NOMO-1 treated with DMSO at 0.1 percent for 48 hours (cell line): Measurements from ENCODE around the gene SH3PXD2A.

Source experiments
- DNase-seq: peaks from one replicate; lab custom pipeline; 2025; ENCODE audit not compliant: unreplicated experiment; lab: John Stamatoyannopoulos, UW

The SH3PXD2A gene

DNA sequence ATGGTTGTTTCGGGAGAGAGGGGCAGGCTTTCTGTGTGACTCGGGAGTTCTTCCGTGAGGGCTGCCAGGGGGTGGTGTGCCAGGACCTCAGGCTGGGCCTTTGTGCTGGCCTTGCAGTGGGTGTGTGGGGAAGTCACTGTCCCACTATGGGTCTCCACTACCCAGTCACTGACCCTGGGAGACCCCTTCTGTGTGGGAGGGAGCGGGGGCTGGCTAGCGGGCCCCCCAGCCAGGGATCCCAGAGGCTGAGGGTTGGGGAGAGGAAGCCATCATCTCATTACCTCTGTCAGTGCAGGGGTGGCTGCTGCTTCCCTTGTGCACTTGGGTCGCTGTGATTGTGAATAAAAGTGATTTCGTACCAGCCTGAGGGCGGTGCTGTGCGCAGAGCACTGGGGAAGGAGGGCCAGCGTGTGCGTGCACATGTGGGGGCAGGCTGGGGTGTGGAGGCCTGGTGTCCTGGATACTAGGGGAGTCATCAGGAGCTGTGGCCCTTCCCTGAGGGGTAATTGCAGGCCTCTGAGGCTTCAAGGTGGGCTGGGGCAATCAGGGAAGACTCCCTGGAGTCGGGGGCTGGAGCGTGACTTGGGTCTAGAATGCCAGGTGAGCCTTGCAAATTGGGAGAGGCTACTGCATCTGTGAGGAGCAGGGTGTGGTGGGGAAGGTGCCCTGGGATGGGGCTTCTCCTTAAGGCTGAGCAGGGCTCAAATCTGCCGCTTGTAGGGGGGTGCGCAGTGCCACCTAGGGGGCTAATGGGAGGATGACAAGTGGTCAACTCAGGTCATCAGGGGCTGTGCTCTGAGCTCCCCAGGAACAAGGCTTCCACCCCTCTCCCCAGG is 263.0 kb downstream of the SH3PXD2A start:
- peak; percentile 42 for DNase-seq

DNA sequence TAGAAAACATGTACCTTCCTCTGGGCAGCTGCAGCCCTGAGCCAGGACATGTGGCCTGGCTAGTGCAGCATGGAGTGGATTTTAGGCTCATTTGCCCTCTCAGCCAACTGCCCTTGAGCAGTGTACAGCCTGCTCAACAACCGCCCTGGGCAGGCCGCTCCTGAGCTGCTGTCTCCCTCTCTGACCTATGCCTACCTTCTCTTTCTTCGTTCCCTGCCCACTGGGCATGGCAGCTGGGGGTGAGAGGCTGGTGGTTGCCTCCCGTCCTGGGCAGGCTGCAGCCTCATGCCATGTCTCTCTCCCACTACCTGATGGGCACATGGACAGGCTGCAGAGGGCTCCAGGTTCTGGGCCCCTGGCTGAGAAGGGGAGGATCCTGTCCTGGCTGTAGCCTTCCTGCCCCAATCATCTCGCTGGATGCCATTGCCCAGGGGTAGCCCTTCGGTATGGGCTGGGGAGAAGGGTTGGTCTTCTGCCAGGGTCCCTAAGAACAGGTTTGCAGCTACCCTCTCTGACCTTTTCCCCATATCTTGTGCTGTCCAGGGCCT is 264.6 kb downstream of the SH3PXD2A start:
- no peak for DNase-seq

DNA sequence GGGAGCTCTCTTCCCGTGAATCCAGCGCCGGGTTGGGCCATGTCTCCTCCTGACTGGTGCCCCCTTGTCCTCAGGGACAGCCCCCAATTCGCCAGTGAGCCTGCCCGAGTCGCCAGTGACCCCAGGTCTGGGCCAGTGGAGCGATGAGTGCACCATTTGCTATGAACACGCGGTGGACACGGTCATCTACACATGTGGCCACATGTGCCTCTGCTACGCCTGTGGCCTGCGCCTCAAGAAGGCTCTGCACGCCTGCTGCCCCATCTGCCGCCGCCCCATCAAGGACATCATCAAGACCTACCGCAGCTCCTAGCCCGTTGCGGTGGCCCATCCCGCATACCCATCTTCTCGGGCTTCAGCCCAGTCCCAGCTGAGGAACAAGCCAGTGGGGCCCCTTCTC is 265.3 kb downstream of the SH3PXD2A start:
- DNase-seq = no peak

DNA sequence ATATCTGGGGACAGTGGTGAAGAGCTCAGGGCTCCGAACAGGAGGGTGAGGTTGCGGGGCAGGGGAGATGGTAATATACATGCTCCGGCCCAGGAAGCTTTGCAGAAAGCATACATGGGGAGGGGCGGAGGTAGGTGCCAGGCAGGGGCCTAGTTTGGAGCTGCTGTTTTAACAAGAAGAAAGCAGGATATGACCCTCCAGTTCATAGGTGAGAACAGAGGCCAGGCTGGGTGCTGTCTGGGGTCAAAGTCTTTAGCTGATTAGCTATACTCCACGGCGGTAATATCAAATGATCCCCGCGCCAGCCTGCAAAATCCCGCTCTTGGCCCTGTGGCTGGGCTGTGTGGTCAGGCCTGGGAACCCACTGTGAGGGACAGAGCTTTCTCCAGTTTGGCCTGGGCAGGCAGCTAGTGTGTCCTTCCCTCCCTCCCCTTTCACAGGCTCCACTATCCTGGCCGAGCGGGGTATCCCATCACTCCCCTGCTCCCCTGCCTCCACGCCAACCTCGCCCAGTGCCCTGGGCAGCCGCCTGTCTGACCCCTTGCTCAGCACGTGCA is 266.2 kb downstream of the SH3PXD2A start:
- DNase-seq = no peak

DNA sequence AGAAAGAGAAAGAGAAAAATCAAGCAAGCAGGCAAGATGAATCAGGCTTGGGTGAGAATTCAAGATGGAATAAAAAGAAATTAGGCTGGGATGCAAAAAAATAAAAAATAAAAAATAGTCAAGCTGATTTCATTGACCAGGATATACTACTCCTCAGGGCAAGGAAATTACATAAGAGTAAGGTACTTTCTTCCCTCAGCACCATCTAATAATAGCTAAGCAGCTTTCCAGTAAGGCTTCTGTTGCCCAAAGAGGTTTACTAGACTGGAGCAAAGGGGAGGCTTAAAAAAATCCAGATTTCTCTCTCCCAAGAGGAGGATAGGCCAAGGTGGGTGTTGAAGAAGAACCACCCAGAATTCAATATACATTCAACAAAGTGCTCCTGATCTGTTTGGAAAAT is 268.3 kb downstream of the SH3PXD2A start:
- no peak for DNase-seq

DNA sequence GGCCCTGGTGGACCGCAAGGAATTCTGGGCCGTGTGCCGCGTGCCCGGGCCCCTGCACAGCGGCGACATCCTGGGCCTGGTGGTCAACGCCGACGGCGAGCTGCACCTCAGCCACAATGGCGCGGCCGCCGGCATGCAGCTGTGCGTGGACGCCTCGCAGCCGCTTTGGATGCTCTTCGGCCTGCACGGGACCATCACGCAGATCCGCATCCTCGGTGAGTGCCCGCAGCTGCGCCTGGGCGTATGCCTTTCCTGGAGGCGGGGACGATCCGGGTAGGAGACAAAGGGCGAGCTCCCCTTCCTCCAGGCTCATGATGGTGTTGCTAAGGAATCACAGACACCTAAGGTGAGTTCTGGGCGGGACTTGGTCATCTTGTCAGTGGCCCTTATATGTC is 270.4 kb downstream of the SH3PXD2A start:
- DNase-seq = no peak

DNA sequence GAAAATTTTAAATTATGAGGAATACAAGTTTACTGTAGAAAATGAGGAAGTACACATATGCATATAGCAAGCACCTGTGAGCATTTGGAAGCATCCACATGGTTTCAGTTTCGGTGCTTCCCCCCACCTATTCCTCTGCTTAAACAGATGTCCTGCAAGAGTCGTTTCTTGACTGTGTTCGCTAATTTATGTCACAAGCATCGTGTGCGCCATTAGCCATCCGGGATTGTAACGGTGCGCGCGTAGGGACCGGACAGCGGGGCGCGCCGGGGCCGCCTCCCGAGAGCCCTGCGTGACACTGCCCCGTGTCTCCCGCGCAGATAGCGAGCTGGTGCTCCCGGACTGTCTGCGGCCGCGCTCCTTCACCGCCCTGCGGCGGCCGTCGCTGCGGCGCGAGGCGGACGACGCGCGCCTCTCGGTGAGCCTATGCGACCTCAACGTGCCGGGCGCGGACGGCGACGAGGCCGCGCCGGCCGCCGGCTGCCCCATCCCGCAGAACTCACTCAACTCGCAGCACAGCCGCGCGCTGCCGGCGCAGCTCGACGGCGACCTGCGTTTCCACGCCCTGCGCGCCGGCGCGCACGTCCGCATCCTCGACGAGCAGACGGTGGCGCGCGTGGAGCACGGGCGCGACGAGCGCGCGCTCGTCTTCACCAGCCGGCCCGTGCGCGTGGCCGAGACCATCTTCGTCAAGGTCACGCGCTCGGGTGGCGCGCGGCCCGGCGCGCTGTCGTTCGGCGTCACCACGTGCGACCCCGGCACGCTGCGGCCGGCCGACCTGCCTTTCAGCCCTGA is 271.0 kb downstream of the SH3PXD2A start:
- DNase-seq = no peak

DNA sequence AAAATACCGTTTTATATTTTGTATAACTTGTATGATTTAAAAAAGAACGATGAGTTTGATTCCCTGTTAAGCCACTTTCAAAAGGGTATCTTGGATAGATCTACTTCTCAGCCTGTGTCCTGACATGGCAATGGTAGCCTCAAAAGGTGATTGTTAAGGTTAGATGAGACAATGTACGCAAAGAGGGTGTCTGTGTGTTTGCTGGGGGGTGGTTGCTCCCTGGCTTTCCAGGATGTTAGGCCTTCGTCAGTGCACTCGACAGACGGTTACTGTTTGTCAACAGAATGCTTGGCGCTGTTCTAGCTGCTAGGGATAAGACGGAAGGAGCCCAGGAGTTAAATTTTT is 271.5 kb downstream of the SH3PXD2A start:
- DNase-seq = no peak

DNA sequence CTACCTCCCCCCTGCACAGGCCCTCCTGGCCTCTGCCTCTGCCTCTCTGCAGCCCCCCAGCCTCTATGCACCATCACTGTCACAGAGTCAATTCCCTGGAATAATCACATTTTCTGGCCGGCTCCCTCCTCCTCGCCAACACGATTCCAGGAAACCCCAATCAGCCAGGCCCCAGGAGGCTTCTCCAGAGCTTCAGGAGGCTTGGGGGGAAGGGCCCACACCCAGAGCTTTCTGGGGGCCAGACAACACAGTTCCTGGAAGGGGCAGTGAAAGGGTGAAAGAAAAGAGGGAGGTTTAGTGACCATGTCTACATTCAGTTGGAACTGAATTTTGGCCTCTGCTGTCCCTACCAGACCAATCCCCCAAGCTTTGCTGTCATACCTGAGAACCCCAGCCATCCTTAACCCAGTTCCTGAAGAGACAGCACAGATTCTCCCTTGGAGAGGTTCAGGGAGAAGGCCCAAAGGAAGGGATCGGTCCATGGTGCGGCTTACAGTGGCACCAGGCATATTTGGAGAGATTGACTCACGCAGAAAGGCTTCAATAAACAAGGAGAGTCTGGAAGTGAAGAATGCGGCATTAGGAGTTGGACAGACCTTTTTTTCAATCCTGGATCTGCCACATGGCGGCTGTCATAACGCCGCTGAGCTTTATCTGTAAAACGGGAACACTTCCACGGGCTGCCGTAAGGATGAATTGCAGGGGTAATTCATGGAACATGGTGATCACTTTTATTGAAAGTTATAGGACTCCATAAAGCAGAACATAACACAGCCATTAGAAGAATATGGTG is 272.8 kb downstream of the SH3PXD2A start:
- DNase-seq = no peak

DNA sequence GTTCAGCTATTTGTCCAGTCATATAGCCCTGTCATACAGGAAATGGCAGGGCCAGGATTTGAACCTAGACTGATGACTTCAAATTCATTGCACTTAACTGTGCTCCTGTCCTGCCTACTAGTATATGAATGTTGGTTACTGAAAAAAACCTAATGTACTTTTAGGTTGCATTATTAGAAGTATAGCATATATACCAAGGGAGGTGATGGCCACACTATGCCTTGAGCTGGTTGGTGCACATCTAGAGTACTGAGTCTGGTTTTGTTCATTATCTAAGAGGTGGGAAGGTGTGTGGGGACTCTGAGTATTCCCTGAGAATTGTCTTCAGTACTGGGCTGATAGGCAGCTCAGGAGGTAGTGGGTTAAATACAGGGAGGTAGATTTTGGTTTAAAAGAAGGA is 273.9 kb downstream of the SH3PXD2A start:
- no peak for DNase-seq

DNA sequence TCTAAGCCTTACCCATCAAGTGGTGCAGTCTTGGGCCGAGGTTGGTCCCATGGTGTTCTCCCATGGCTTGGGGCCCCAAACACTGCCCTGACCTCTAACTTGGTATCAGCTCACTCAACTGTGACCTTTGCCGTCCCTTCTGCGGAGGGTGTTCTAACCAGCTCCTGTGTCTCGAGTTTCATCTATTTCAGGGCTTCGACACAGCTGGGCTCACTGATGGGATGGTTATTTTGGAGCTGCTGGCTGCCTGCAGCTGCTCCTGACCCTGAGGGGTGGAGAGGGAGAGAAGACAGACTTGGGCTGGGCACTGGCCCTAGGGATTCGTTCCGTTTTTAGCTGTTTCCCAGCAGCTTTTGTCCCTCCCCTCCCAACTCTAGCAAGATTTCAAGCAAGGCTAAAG is 274.9 kb downstream of the SH3PXD2A start:
- no peak for DNase-seq

DNA sequence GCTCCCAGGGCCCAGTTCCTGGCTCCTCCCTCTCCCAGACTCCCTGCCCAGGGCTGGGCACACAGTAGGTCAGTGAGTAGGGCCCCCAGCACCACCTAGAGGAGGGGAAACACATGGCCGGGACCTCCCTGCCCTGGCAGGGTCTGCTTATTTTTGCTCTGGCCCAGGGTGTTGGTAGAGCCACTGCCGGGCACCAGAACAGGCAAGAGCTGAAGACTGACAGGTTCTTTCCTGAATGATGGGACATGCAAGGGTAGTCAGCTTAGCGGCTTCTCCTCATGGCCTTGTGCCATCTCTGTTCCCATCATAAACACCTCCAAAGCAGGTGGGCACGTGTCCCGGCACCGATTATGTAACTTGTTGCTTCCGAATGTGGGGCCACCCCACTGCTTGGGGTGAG is 275.4 kb downstream of the SH3PXD2A start:
- DNase-seq = no peak

DNA sequence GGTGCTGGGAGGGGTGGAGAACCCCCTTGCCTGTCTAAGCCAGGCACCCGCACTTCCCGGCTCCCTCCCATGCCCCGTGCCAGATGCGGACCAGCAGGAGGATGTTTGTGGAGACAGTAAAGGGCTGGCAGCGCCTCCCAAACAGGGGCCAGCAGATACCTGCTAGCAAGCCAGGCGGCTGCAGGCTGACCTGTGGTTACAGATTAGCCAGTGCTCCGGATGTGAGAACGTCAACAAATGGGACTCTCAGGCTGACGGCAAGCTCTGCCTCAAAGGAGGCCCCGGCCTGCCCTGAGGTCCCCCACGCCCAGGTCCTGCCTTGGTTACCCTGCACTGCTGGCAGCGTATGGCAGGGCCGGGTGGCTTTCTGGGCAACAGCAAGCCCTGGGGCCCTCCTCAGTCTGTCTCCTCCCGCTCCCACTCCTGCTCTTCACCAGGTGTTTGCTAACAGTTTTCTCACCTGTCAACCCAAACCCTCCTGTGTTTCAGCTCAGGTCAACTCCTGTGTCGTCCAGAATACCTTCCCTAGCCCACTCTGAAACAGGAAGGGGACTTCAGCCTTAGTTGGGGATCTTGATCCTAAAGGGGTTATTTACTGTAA is 276.5 kb downstream of the SH3PXD2A start:
- DNase-seq = no peak

DNA sequence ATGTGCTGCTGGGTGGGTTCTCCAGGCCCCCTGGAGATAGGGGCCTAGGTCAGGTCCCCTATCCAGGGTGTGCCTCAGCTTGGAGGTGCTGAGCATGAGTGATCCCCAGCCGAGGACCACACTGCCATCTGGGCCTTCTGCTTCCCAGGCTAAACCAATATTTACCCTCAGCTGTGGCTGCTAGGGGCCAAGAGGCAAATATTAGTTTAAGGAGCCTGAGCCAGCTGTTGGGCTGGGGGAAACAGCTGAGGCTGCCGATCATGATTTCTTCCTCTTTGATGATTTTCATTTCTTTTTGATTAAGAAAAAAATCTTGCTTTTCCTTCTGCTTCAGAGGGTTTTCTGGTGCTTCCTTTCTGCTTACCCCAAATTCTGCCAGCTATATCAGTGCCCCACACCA is 278.5 kb downstream of the SH3PXD2A start:
- no peak for DNase-seq

DNA sequence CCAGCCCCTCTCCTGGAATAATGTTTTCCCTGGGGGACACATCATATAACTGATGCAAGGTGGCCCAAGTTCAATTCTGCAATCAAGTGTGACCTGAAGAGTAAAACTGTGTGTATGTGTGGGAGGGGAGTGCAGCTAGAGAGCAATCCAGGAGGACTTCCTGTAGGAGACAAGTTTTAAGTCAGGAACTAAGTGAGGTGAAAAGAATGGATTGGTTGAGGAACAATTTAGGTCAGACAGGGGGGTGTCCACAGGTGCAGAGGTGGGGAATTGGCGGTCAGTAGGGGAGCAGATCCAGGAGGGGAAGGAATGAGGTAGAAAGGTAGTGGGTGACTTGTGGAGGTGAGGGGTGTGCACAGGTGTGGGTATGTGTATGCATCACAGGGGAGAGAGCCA is 279.3 kb downstream of the SH3PXD2A start:
- no peak for DNase-seq

DNA sequence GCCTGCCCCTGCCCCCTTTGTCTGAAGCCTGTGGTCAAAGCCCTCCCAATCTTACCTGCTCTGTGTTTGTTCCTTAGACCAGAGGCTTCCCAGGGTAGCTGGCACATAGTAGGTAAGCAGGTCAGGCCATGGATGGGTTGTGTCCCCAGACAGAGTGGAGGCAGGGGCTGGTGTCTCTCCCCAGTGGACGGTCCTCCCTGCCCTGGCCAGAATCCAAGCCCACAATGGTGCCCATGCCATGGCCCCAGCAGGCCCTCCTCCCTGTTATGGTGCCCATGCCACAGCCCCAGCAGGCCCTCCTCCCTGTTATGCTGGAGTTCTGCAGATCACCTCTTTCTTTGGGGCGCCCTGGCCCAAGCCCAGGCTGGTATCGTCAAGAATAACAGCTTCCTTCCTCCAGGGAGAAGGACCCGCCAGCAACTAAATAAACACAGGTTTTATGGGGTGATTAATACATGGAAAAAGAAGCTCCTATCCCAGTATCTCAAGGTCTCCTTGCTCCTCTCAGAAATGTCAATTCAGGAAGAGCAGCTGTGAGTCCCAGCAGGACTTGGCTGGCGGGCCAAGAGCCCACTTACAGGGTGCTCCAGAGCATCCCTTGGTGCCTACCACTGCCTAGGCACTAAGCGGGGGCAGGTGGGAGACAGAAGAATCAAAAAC is 279.8 kb downstream of the SH3PXD2A start:
- DNase-seq = no peak

DNA sequence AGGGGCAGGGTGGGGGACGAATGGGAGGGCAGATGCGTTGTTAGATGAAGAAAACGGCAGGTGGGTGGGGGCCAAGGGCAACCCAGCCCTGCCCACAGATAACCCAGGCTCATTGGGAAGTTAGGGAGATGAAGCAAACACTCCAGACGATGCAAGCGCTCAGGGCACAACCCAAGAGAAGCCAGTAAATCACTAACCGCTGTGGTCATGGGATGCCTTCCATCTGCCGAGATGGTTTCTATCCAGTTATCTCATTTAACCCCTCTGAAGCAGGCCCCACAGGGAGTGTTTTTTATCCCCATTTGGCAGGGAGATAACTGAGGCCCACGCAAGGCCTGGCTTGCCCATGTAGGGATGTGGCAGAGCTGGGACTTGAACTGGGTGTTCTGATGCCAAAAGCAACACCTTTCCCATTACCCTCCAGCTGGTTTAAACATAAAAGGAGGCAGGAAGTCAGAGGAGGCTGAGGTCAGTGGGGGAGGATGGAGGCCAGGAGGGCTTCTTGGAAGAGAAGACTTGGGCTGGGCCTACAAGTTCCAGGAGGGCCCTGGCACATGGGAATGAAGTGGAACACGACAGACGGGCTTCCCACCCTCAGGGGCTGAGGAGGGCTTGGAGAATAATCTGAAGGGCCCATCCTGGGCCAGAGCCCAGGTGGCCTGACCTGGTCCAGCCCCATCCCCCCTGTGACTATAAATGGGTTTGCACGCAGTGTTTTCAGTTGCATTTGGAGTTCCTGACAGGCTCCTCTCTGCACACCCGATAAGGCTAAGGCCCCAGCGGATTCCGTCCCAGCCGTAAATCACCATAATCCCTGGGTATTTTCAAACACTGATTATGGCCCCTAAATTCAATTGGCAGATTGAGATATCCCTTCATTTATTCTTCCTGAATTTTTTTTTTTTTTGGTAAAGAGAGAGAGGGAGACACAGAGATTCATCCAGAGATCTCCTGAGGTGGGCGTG is 281.0 kb downstream of the SH3PXD2A start:
- DNase-seq = no peak

DNA sequence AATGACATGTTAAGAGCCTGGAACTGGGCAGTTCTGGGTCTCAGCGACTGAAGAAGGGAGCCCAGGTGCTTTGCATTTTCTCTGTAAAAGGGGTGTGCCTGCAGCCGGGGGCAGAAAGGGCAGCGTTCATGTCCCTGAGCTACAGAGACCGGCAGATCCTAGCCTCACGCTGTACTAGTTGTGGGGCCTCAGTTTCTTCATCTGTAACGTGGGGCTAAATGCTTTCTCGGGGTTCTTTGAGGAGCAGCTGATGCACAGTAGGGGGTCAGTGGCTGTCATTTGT is 282.2 kb downstream of the SH3PXD2A start:
- no peak for DNase-seq
